ENCODE data around the gene GCM1.

The GCM1 gene

GRCh38 chr6:53113742-53114141 lies 34.9 kb downstream of the GCM1 start:
- no peak for DNase-seq (ENCODE audit: insufficient read length, low spot score)

GRCh38 chr6:53112871-53113270 lies 35.8 kb downstream of the GCM1 start:
- DNase-seq (ENCODE audit: insufficient read length, low spot score) (no peak), FAIRE-seq (no peak)
- TF ChIP-seq SPI1 (IDR thresholded peaks at IDR 0.05; ENCODE audit: low read depth, low read length) = no peak
- no peak for TF ChIP-seq POLR2A (IDR thresholded peaks at IDR 0.05; ENCODE audit: low read depth, low read length)
- no peak for TF ChIP-seq POLR2AphosphoS5 (IDR thresholded peaks at IDR 0.05; ENCODE audit: low read depth, low read length)
- no peak for TF ChIP-seq TAF1 (IDR thresholded peaks at IDR 0.05; ENCODE audit: low read depth, low read length)
- TF ChIP-seq POU2F2 (IDR thresholded peaks at IDR 0.05; ENCODE audit: low read depth, low read length) = no peak
- TF ChIP-seq PAX5 (IDR thresholded peaks at IDR 0.05; ENCODE audit: insufficient read depth, low read length, severe bottlenecking) = no peak

More at GRCh38 chr6:53113742-53114141, 34.9 kb downstream of the GCM1 start:
- FAIRE-seq = no peak
- TF ChIP-seq TAF1 (IDR thresholded peaks at IDR 0.05; ENCODE audit: low read depth, low read length) (no peak), SPI1 (IDR thresholded peaks at IDR 0.05; ENCODE audit: low read depth, low read length) (no peak), POU2F2 (IDR thresholded peaks at IDR 0.05; ENCODE audit: low read depth, low read length) (no peak), PAX5 (IDR thresholded peaks at IDR 0.05; ENCODE audit: insufficient read depth, low read length, severe bottlenecking) (no peak), POLR2A (IDR thresholded peaks at IDR 0.05; ENCODE audit: low read depth, low read length) (no peak), POLR2AphosphoS5 (IDR thresholded peaks at IDR 0.05; ENCODE audit: low read depth, low read length) (no peak)

DNA sequence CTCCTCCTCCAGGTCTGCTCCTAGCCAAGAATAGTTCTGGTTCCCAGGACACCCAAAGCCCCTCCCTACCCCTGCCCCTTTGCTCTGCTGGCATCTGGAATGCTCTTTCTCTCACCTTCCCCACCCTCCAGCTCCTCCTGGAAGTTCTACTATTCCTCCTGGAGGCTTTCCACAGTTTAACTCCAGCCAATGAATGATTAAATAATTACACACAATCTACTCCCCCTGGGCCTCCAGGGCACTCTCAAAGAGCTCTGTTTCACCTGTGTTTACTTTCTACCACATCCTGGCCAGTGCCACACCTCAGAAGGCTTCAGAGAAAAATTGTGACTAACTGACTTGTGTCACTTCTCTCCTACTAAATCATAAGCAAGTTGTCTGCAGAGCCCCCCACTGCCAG lies 36.2 kb downstream of the GCM1 start:
- no peak for TF ChIP-seq PAX5 (IDR thresholded peaks at IDR 0.05; ENCODE audit: insufficient read depth, low read length, severe bottlenecking)
- no peak for TF ChIP-seq POU2F2 (IDR thresholded peaks at IDR 0.05; ENCODE audit: low read depth, low read length)
- TF ChIP-seq POLR2A (IDR thresholded peaks at IDR 0.05; ENCODE audit: low read depth, low read length) = no peak
- no peak for TF ChIP-seq POLR2AphosphoS5 (IDR thresholded peaks at IDR 0.05; ENCODE audit: low read depth, low read length)
- TF ChIP-seq TAF1 (IDR thresholded peaks at IDR 0.05; ENCODE audit: low read depth, low read length) = no peak
- no peak for TF ChIP-seq SPI1 (IDR thresholded peaks at IDR 0.05; ENCODE audit: low read depth, low read length)
- DNase-seq (ENCODE audit: insufficient read length, low spot score) = no peak
- FAIRE-seq = no peak

DNA sequence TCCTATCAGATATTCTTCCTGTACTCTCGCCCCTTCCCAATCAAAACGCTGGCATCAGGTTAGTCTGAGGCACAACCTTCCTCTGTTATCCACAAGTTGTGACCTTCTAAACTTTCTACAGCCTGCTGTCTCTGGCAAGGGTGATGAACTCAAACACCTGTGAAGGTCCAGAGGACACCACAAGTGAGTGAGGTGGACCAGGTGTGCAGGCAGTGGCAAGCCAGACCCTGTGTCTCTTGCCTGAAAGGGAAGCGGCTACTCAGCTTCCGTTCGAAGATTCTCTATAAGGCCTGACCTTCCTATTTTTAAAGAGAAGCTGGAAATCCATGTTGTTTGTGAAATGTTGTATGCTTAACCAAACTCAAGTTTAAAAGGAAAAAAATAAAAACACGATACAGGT lies 36.8 kb downstream of the GCM1 start:
- no peak for FAIRE-seq
- DNase-seq (ENCODE audit: insufficient read length, low spot score) = no peak

DNA sequence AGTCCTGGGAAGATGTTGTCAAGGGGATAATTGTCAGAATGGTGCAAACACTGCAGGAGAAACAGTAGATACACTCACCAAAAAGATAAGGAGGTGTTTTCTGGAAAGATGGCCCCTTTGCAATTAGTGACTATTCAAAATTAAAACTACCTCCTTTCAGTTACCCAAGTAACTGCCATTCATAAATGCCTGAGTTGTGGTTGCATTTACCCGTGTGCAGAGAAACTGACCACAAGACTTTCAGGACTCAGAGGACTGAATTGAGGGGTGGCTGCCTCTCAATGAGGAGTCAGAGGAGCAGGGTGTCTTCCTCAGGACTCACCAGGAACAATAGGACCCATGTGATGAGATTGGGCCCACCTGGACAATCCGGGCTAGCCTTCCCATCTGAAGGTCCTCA lies 39.0 kb downstream of the GCM1 start:
- TF ChIP-seq POLR2A (IDR thresholded peaks at IDR 0.05; ENCODE audit: low read depth, low read length) (no peak), TAF1 (IDR thresholded peaks at IDR 0.05; ENCODE audit: low read depth, low read length) (no peak)
- no peak for FAIRE-seq
- DNase-seq (ENCODE audit: insufficient read length, low spot score) = no peak

More for the DNA sequence above, 36.8 kb downstream of the GCM1 start:
- TF ChIP-seq POLR2A (IDR thresholded peaks at IDR 0.05; ENCODE audit: low read depth, low read length) (no peak), PAX5 (IDR thresholded peaks at IDR 0.05; ENCODE audit: insufficient read depth, low read length, severe bottlenecking) (no peak), TAF1 (IDR thresholded peaks at IDR 0.05; ENCODE audit: low read depth, low read length) (no peak), SPI1 (IDR thresholded peaks at IDR 0.05; ENCODE audit: low read depth, low read length) (no peak), POLR2AphosphoS5 (IDR thresholded peaks at IDR 0.05; ENCODE audit: low read depth, low read length) (no peak), POU2F2 (IDR thresholded peaks at IDR 0.05; ENCODE audit: low read depth, low read length) (no peak)

DNA sequence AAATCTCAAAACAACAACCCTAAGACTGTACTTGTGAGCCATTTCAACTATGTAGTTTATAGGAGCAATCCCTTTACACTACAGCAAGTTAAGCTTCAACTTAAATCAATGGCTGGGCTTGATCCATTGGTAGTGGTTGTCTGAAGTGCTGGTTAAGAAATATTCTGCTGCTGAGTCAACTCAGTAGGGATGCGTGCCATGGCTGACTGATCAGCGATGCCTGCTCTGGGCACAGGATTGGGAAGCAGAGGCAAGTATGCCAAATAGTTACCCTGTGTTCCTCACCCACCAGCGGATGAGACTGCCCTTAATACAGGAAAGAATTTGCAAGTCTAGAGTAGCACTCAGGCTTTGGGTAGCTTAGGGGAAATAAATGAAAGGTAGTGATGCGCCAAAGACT lies 41.5 kb downstream of the GCM1 start:
- DNase-seq (ENCODE audit: insufficient read length, low spot score) (no peak), FAIRE-seq (no peak)
- TF ChIP-seq POLR2AphosphoS5 (IDR thresholded peaks at IDR 0.05; ENCODE audit: low read depth, low read length) = no peak
- no peak for TF ChIP-seq TAF1 (IDR thresholded peaks at IDR 0.05; ENCODE audit: low read depth, low read length)
- TF ChIP-seq PAX5 (IDR thresholded peaks at IDR 0.05; ENCODE audit: insufficient read depth, low read length, severe bottlenecking) = no peak
- TF ChIP-seq SPI1 (IDR thresholded peaks at IDR 0.05; ENCODE audit: low read depth, low read length) = no peak
- TF ChIP-seq POLR2A (IDR thresholded peaks at IDR 0.05; ENCODE audit: low read depth, low read length) = no peak
- TF ChIP-seq POU2F2 (IDR thresholded peaks at IDR 0.05; ENCODE audit: low read depth, low read length) = no peak

DNA sequence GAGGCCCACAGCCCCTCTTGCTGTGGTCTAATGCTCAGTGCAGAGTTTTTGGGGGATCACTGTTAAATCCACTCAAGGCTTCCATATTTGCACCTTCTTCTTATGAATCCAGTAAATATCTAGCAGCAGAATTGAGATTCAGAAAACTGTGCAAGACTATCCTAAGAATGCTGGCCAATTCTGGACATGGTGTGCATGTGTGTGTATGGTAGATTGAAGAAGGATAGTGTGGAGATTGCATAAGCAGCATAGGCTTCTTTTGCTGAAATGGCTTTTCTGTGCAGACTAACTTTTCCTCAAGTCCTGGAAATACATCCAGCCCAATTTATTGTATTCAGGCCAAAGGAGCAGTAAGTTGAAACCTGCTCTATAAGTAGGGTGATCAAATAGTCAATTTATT lies 43.7 kb downstream of the GCM1 start:
- no peak for DNase-seq (ENCODE audit: insufficient read length, low spot score)
- no peak for FAIRE-seq
- TF ChIP-seq POLR2A (IDR thresholded peaks at IDR 0.05; ENCODE audit: low read depth, low read length) = no peak
- TF ChIP-seq PAX5 (IDR thresholded peaks at IDR 0.05; ENCODE audit: insufficient read depth, low read length, severe bottlenecking) = no peak
- no peak for TF ChIP-seq TAF1 (IDR thresholded peaks at IDR 0.05; ENCODE audit: low read depth, low read length)
- TF ChIP-seq SPI1 (IDR thresholded peaks at IDR 0.05; ENCODE audit: low read depth, low read length) = no peak
- TF ChIP-seq POLR2AphosphoS5 (IDR thresholded peaks at IDR 0.05; ENCODE audit: low read depth, low read length) = no peak
- TF ChIP-seq POU2F2 (IDR thresholded peaks at IDR 0.05; ENCODE audit: low read depth, low read length) = no peak

GRCh38 chr6:53103993-53104675 lies 44.5 kb downstream of the GCM1 start:
- no peak for FAIRE-seq
- no peak for DNase-seq (ENCODE audit: insufficient read length, low spot score)

DNA sequence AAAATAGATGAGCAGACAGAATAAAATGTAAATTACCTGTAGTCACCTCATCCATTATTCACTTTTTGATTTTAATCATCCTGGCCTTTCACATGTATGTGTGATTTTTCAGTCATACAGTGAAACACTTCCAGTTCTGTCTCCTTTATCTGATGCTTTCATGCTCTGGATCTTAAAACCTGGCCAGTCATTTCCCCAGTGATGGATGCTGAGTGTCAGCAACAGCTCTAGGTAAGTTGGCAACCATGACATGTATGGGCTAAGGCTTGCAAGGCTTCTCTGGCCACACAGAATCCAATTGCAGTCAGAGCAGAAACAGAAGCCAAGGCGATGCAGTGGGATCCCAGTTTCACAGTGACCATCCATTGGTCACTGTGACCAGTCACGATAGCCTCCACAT lies 47.6 kb downstream of the GCM1 start:
- DNase-seq (ENCODE audit: insufficient read length, low spot score) = no peak

More at GRCh38 chr6:53103993-53104675, 44.5 kb downstream of the GCM1 start:
- TF ChIP-seq POU2F2 (IDR thresholded peaks at IDR 0.05; ENCODE audit: low read depth, low read length) = no peak

GRCh38 chr6:53100561-53100960 lies 48.1 kb downstream of the GCM1 start:
- FAIRE-seq = no peak
- no peak for DNase-seq (ENCODE audit: insufficient read length, low spot score)
- no peak for TF ChIP-seq TAF1 (IDR thresholded peaks at IDR 0.05; ENCODE audit: low read depth, low read length)

More for the DNA sequence above, 47.6 kb downstream of the GCM1 start:
- no peak for FAIRE-seq
- TF ChIP-seq POLR2A (IDR thresholded peaks at IDR 0.05; ENCODE audit: low read depth, low read length) = no peak
- no peak for TF ChIP-seq POLR2AphosphoS5 (IDR thresholded peaks at IDR 0.05; ENCODE audit: low read depth, low read length)
- no peak for TF ChIP-seq SPI1 (IDR thresholded peaks at IDR 0.05; ENCODE audit: low read depth, low read length)
- TF ChIP-seq POU2F2 (IDR thresholded peaks at IDR 0.05; ENCODE audit: low read depth, low read length) = no peak
- no peak for TF ChIP-seq TAF1 (IDR thresholded peaks at IDR 0.05; ENCODE audit: low read depth, low read length)
- TF ChIP-seq PAX5 (IDR thresholded peaks at IDR 0.05; ENCODE audit: insufficient read depth, low read length, severe bottlenecking) = no peak
